Measurements from ENCODE around the gene INCENP. TPM values are rescaled to one million over a fixed set of nuclear protein-coding genes. Genes with fewer than 3 reads are reported as not detected.

INCENP gene
- total RNA-seq, 1 donor from 2014 or later = 98.1 TPM

GRCh38 chr11:62148271-62148980 is 24.6 kb downstream of the INCENP start:
- no peaks in the 10 kb centered on the region for H3K9me3 Mint-ChIP-seq
- H3K4me1 Mint-ChIP-seq (ENCODE audit: low read depth) = no peaks in the 10 kb centered on the region
- no peak overlapping the region for H3K27ac Mint-ChIP-seq
- DNase-seq (ENCODE audit: low spot score) = no peak
- intact Hi-C loops (cut with micrococcal nuclease) = no loop called here
- H3K4me3 Mint-ChIP-seq = no peak overlapping the region
- H3K36me3 Mint-ChIP-seq (ENCODE audit: low read depth) = peaks cover 45% of the 10 kb centered on the region
- no peaks in the 10 kb centered on the region for H3K27me3 Mint-ChIP-seq (ENCODE audit: insufficient read depth)

- Mint-ChIP-seq H3K9me3 (no peaks in the 10 kb centered on the region), H3K4me3 (no peak overlapping the region), H3K27ac (peak overlapping the region; percentile 19), H3K36me3 (ENCODE audit: low read depth) (peaks cover 42% of the 10 kb centered on the region), H3K27me3 (ENCODE audit: insufficient read depth) (no peaks in the 10 kb centered on the region), H3K4me1 (ENCODE audit: low read depth) (no peaks in the 10 kb centered on the region)
- DNase-seq (ENCODE audit: low spot score) = no peak
- intact Hi-C loops (cut with micrococcal nuclease) = no loop called here
These were observed 26.4 kb downstream of the INCENP start for GRCh38 chr11:62149986-62150886.

GRCh38 chr11:62150887-62151736 is 27.3 kb downstream of the INCENP start:
- DNase-seq (ENCODE audit: low spot score) = no peak
- no peaks in the 10 kb centered on the region for H3K27me3 Mint-ChIP-seq (ENCODE audit: insufficient read depth)
- H3K27ac Mint-ChIP-seq = no peak overlapping the region
- intact Hi-C loops (cut with micrococcal nuclease) = no loop called here
- H3K4me3 Mint-ChIP-seq = no peak overlapping the region
- H3K36me3 Mint-ChIP-seq (ENCODE audit: low read depth) = peaks cover 38% of the 10 kb centered on the region
- no peaks in the 10 kb centered on the region for H3K9me3 Mint-ChIP-seq
- H3K4me1 Mint-ChIP-seq (ENCODE audit: low read depth) = no peaks in the 10 kb centered on the region

GRCh38 chr11:62151737-62152102 is 27.9 kb downstream of the INCENP start:
- DNase-seq (ENCODE audit: low spot score) = no peak
- Mint-ChIP-seq H3K36me3 (ENCODE audit: low read depth) (peaks cover 34% of the 10 kb centered on the region), H3K4me1 (ENCODE audit: low read depth) (no peaks in the 10 kb centered on the region), H3K9me3 (no peaks in the 10 kb centered on the region), H3K27me3 (ENCODE audit: insufficient read depth) (no peaks in the 10 kb centered on the region), H3K4me3 (no peak overlapping the region), H3K27ac (no peak overlapping the region)
- intact Hi-C loops (cut with micrococcal nuclease) = no loop called here

GRCh38 chr11:62152245-62153086 is 28.7 kb downstream of the INCENP start:
- Mint-ChIP-seq H3K27me3 (ENCODE audit: insufficient read depth) (no peaks in the 10 kb centered on the region), H3K9me3 (no peaks in the 10 kb centered on the region), H3K27ac (no peak overlapping the region), H3K4me1 (ENCODE audit: low read depth) (no peaks in the 10 kb centered on the region), H3K4me3 (no peak overlapping the region), H3K36me3 (ENCODE audit: low read depth) (peaks cover 29% of the 10 kb centered on the region)
- intact Hi-C loops (cut with micrococcal nuclease) = no loop called here
- no peak for DNase-seq (ENCODE audit: low spot score)

GRCh38 chr11:62153087-62153395 is 29.2 kb downstream of the INCENP start:
- no peak overlapping the region for H3K4me3 Mint-ChIP-seq
- intact Hi-C loops (cut with micrococcal nuclease) = no loop called here
- DNase-seq (ENCODE audit: low spot score) = no peak
- H3K4me1 Mint-ChIP-seq (ENCODE audit: low read depth) = no peaks in the 10 kb centered on the region
- no peaks in the 10 kb centered on the region for H3K9me3 Mint-ChIP-seq
- H3K27ac Mint-ChIP-seq = no peak overlapping the region
- peaks cover 24% of the 10 kb centered on the region for H3K36me3 Mint-ChIP-seq (ENCODE audit: low read depth)
- no peaks in the 10 kb centered on the region for H3K27me3 Mint-ChIP-seq (ENCODE audit: insufficient read depth)

GRCh38 chr11:62153617-62154016 is 29.8 kb downstream of the INCENP start:
- H3K36me3 Mint-ChIP-seq (ENCODE audit: low read depth) = peaks cover 23% of the 10 kb centered on the region
- H3K9me3 Mint-ChIP-seq = no peaks in the 10 kb centered on the region
- no peak for DNase-seq (ENCODE audit: low spot score)
- no peaks in the 10 kb centered on the region for H3K4me1 Mint-ChIP-seq (ENCODE audit: low read depth)
- H3K27ac Mint-ChIP-seq = no peak overlapping the region
- no peaks in the 10 kb centered on the region for H3K27me3 Mint-ChIP-seq (ENCODE audit: insufficient read depth)
- intact Hi-C loops (cut with micrococcal nuclease) = no loop called here
- no peak overlapping the region for H3K4me3 Mint-ChIP-seq

GRCh38 chr11:62157603-62158002 is 33.8 kb downstream of the INCENP start:
- no peak for DNase-seq (ENCODE audit: low spot score)
- H3K27me3 Mint-ChIP-seq (ENCODE audit: insufficient read depth) = peaks cover 21% of the 10 kb centered on the region
- no peaks in the 10 kb centered on the region for H3K4me1 Mint-ChIP-seq (ENCODE audit: low read depth)
- intact Hi-C loops (cut with micrococcal nuclease) = no loop called here
- H3K9me3 Mint-ChIP-seq = no peaks in the 10 kb centered on the region
- no peak overlapping the region for H3K27ac Mint-ChIP-seq
- H3K36me3 Mint-ChIP-seq (ENCODE audit: low read depth) = peaks cover 8% of the 10 kb centered on the region
- H3K4me3 Mint-ChIP-seq = no peak overlapping the region

GRCh38 chr11:62166371-62166770 is 42.6 kb downstream of the INCENP start:
- no peak overlapping the region for H3K27ac Mint-ChIP-seq
- no peaks in the 10 kb centered on the region for H3K9me3 Mint-ChIP-seq
- no peak overlapping the region for H3K4me3 Mint-ChIP-seq

GRCh38 chr11:62169448-62169847 is 45.6 kb downstream of the INCENP start:
- Mint-ChIP-seq H3K9me3 (no peaks in the 10 kb centered on the region), H3K27me3 (ENCODE audit: insufficient read depth) (peaks cover 20% of the 10 kb centered on the region), H3K36me3 (ENCODE audit: low read depth) (no peaks in the 10 kb centered on the region), H3K27ac (no peak overlapping the region), H3K4me3 (no peak overlapping the region), H3K4me1 (ENCODE audit: low read depth) (peaks cover 5% of the 10 kb centered on the region)
- DNase-seq (ENCODE audit: low spot score) = no peak
- intact Hi-C loops (cut with micrococcal nuclease) = no loop called here

More at GRCh38 chr11:62166371-62166770, 42.6 kb downstream of the INCENP start:
- no peak for DNase-seq (ENCODE audit: low spot score)
- Mint-ChIP-seq H3K36me3 (ENCODE audit: low read depth) (no peaks in the 10 kb centered on the region), H3K27me3 (ENCODE audit: insufficient read depth) (peaks cover 14% of the 10 kb centered on the region), H3K4me1 (ENCODE audit: low read depth) (peaks cover 2% of the 10 kb centered on the region)
- intact Hi-C loops (cut with micrococcal nuclease) = no loop called here

- H3K4me1 Mint-ChIP-seq (ENCODE audit: low read depth) = peaks cover 5% of the 10 kb centered on the region
- no peak overlapping the region for H3K4me3 Mint-ChIP-seq
- DNase-seq (ENCODE audit: low spot score) = no peak
- H3K27ac Mint-ChIP-seq = no peak overlapping the region
- no peaks in the 10 kb centered on the region for H3K9me3 Mint-ChIP-seq
- H3K36me3 Mint-ChIP-seq (ENCODE audit: low read depth) = no peaks in the 10 kb centered on the region
- peaks cover 23% of the 10 kb centered on the region for H3K27me3 Mint-ChIP-seq (ENCODE audit: insufficient read depth)
- intact Hi-C loops (cut with micrococcal nuclease) = no loop called here
These were observed 46.1 kb downstream of the INCENP start for GRCh38 chr11:62169935-62170334.

GRCh38 chr11:62171261-62171723 is 47.5 kb downstream of the INCENP start:
- intact Hi-C loops (cut with micrococcal nuclease) = loop anchor here (1.0 kb wide), 4 partner anchors 37 to 207 kb away; partner anchors contain the start of gene SCGB2A1
- peaks cover 5% of the 10 kb centered on the region for H3K4me1 Mint-ChIP-seq (ENCODE audit: low read depth)
- no peaks in the 10 kb centered on the region for H3K9me3 Mint-ChIP-seq
- no peak overlapping the region for H3K4me3 Mint-ChIP-seq
- H3K27ac Mint-ChIP-seq = no peak overlapping the region
- H3K27me3 Mint-ChIP-seq (ENCODE audit: insufficient read depth) = peaks cover 26% of the 10 kb centered on the region
- peak; percentile 57 for DNase-seq (ENCODE audit: low spot score)
- H3K36me3 Mint-ChIP-seq (ENCODE audit: low read depth) = no peaks in the 10 kb centered on the region

All from activated T-helper 1 cell treated with anti-CD3 and anti-CD28 coated beads, Interleukin-12 subunit alpha, Interleukin-12 subunit beta, Interleukin-2, Interleukin-4 antibody, amounts not matched to agents 30 ng/mL and 10 ng/mL and 1 ng/mL, durations not matched to agents 14 hours and 24 hours and 36 hours (primary cell).